Neural progenitor cell (in vitro differentiated cells): Measurements from ENCODE around the gene PDE6A. TPM values are rescaled to one million over a fixed set of nuclear protein-coding genes. Genes with fewer than 3 reads are reported as not detected.

Experiments used
- DNase-seq: peaks from one replicate; pipeline ENCODE4 v3.0.0-alpha.2; 2016; ENCODE audit warnings: low spot score
- H2AFZ ChIP-seq: fragments of 200-600 bp; sonication (generic); replicated peaks from 2 replicates; pipeline ENCODE4 v1.6.1; 2016; ENCODE audit warnings: antibody characterized with exemption
- H3F3A ChIP-seq: fragments of 200-600 bp; sonication (generic); 2 replicates; pipeline ENCODE4 v1.6.1; 2016; ENCODE audit warnings: antibody characterized with exemption, low read depth
- H3K27ac ChIP-seq: fragments of 200-600 bp; sonication (generic); 2 replicates; pipeline ENCODE4 v1.5.1; 2016; ENCODE audit warnings: mild to moderate bottlenecking
- H3K27me3 ChIP-seq: fragments of 200-600 bp; sonication (generic); 2 replicates; pipeline ENCODE4 v1.6.1; 2016; ENCODE audit warnings: mild to moderate bottlenecking, moderate library complexity
- H3K36me3 ChIP-seq: fragments of 200-600 bp; sonication (generic); 2 replicates; pipeline ENCODE4 v1.5.1; 2016
- H3K4me1 ChIP-seq: fragments of 200-600 bp; sonication (generic); 2 replicates; pipeline ENCODE4 v1.6.1; 2016; ENCODE audit warnings: mixed run types
- H3K4me2 ChIP-seq: fragments of 200-600 bp; sonication (generic); 2 replicates; pipeline ENCODE4 v1.6.1; 2016
- H3K4me3 ChIP-seq: fragments of 200-600 bp; sonication (generic); 2 replicates; pipeline ENCODE4 v1.5.1; 2016
- H3K79me2 ChIP-seq: fragments of 200-600 bp; sonication (generic); 2 replicates; pipeline ENCODE4 v1.6.1; 2016; ENCODE audit warnings: low read depth
- H3K9ac ChIP-seq: fragments of 200-600 bp; sonication (generic); 2 replicates; pipeline ENCODE4 v1.6.1; 2016
- H3K9me3 ChIP-seq: fragments of 200-600 bp; sonication (generic); 2 replicates; pipeline ENCODE4 v1.5.1; 2016; ENCODE audit warnings: low read depth
- H4K20me1 ChIP-seq: fragments of 200-600 bp; sonication (generic); 2 replicates; pipeline ENCODE4 v1.6.1; 2016; ENCODE audit warnings: low read depth
- H3K27ac Mint-ChIP-seq: 3 replicates; pipeline ENCODE4 v1.8.0; 2021; ENCODE audit warnings: mixed read lengths
- H3K27me3 Mint-ChIP-seq: 2 replicates; pipeline ENCODE4 v1.8.0; 2022; ENCODE audit warnings: low read depth, mild to moderate bottlenecking, inconsistent platforms, moderate library complexity, mixed read lengths; ENCODE audit not compliant: insufficient read depth
- H3K36me3 Mint-ChIP-seq: 3 replicates; pipeline ENCODE4 v1.8.0; 2021; ENCODE audit warnings: mixed read lengths
- H3K4me1 Mint-ChIP-seq: 3 replicates; pipeline ENCODE4 v1.8.0; 2021; ENCODE audit warnings: mixed read lengths
- H3K4me3 Mint-ChIP-seq: 3 replicates; pipeline ENCODE4 v1.8.0; 2021; ENCODE audit warnings: mild to moderate bottlenecking, moderate library complexity, mixed read lengths
- H3K9me3 Mint-ChIP-seq: 3 replicates; pipeline ENCODE4 v1.8.0; 2020; ENCODE audit warnings: mixed read lengths
- CTCF ChIP-seq: fragments of 200-600 bp; sonication (generic); IDR thresholded peaks from 2 replicates; pipeline ENCODE4 v1.5.1; 2017; ENCODE audit warnings: antibody characterized with exemption, mild to moderate bottlenecking
- EZH2 ChIP-seq: fragments of 200-600 bp; sonication (generic); IDR thresholded peaks from 2 replicates; pipeline ENCODE4 v1.6.1; 2017; ENCODE audit warnings: antibody characterized with exemption, mild to moderate bottlenecking, moderate library complexity
- EZH2phosphoT487 ChIP-seq: fragments of 200-600 bp; sonication (generic); IDR thresholded peaks from 2 replicates; pipeline ENCODE4 v1.6.1; 2017; ENCODE audit warnings: antibody characterized with exemption
- total RNA-seq: library from RNA; depleted of rRNA; stranded (reverse); fragments of >200 nt; gene quantifications from 2 replicates; pipeline ENCODE4 v1.2.3, GENCODE V29; 2015; ENCODE audit warnings: low replicate concordance

Gene PDE6A
- total RNA-seq, 1 donor from 2014 or later, result not detected

- Histone ChIP-seq H3K9me3 (no peaks in the 10 kb centered on the region), H4K20me1 (no peaks in the 10 kb centered on the region), H3K27ac (no peak overlapping the region), H3K4me3 (no peak overlapping the region), H3K27me3 (no peaks in the 10 kb centered on the region), H3K79me2 (no peaks in the 10 kb centered on the region), H3K4me1 (no peaks in the 10 kb centered on the region), H2AFZ (no peak overlapping the region), H3F3A (no peaks in the 10 kb centered on the region), H3K36me3 (no peaks in the 10 kb centered on the region), H3K9ac (no peak overlapping the region), H3K4me2 (no peak overlapping the region)
- no peaks in the 10 kb centered on the region for H3K27me3 Mint-ChIP-seq
- no peaks in the 10 kb centered on the region for H3K9me3 Mint-ChIP-seq
- no peaks in the 10 kb centered on the region for H3K36me3 Mint-ChIP-seq
- peaks cover 3% of the 10 kb centered on the region for H3K4me1 Mint-ChIP-seq
- TF ChIP-seq EZH2 (no peak), CTCF (no peak), EZH2phosphoT487 (no peak)
- H3K4me3 Mint-ChIP-seq, result no peak overlapping the region
- DNase-seq, result no peak
- no peak overlapping the region for H3K27ac Mint-ChIP-seq
These were observed 41.2 kb downstream of the PDE6A start for GRCh38 chr5:149903404-149903803.

DNA sequence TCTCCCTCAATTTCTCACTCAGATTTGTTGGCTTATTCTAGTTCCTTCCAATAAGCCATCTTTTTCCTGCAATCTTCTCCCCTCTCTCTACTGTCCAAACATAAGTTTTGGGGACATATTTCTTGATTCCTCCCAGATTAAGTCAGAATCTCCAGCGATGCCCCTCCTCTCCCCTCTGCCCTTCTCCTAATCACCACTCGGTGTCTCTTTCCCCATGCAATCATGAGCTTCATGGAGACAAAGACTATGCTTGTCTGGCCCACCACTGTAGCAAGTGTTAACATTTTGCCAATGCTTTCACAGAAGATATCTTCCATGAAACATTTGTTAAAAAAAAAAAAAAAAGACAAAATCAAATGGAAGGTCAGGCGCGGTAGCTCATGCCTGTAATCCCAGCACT, 42.4 kb downstream of the PDE6A start:
- Histone ChIP-seq H4K20me1 (no peaks in the 10 kb centered on the region), H3K27me3 (no peaks in the 10 kb centered on the region), H3K4me1 (no peaks in the 10 kb centered on the region), H3K4me3 (no peak overlapping the region), H3K36me3 (no peaks in the 10 kb centered on the region), H3K79me2 (no peaks in the 10 kb centered on the region), H3K4me2 (no peak overlapping the region), H3K27ac (no peak overlapping the region), H3K9ac (no peak overlapping the region), H2AFZ (peak overlapping the region; percentile 27), H3K9me3 (no peaks in the 10 kb centered on the region), H3F3A (no peaks in the 10 kb centered on the region)
- Mint-ChIP-seq H3K27me3 (no peaks in the 10 kb centered on the region), H3K9me3 (no peaks in the 10 kb centered on the region), H3K4me3 (no peak overlapping the region), H3K36me3 (no peaks in the 10 kb centered on the region), H3K4me1 (peaks cover 3% of the 10 kb centered on the region), H3K27ac (no peak overlapping the region)
- TF ChIP-seq EZH2phosphoT487 (no peak), EZH2 (no peak), CTCF (peak; percentile 29)
- DNase-seq, result no peak

GRCh38 chr5:149901511-149901910, 43.1 kb downstream of the PDE6A start:
- no peaks in the 10 kb centered on the region for H3K27me3 ChIP-seq
- no peaks in the 10 kb centered on the region for H3K79me2 ChIP-seq
- no peak overlapping the region for H3K4me3 ChIP-seq
- Mint-ChIP-seq H3K27ac (no peak overlapping the region), H3K4me3 (no peak overlapping the region), H3K27me3 (no peaks in the 10 kb centered on the region), H3K36me3 (no peaks in the 10 kb centered on the region), H3K9me3 (no peaks in the 10 kb centered on the region), H3K4me1 (peaks cover 3% of the 10 kb centered on the region)
- no peaks in the 10 kb centered on the region for H4K20me1 ChIP-seq
- no peak overlapping the region for H3K27ac ChIP-seq
- DNase-seq, result no peak
- TF ChIP-seq CTCF (no peak), EZH2phosphoT487 (no peak), EZH2 (no peak)
- H3K36me3 ChIP-seq, result no peaks in the 10 kb centered on the region
- no peaks in the 10 kb centered on the region for H3K9me3 ChIP-seq
- no peak overlapping the region for H3K4me2 ChIP-seq
- H3K4me1 ChIP-seq, result no peaks in the 10 kb centered on the region
- no peak overlapping the region for H3K9ac ChIP-seq
- H2AFZ ChIP-seq, result no peak overlapping the region
- no peaks in the 10 kb centered on the region for H3F3A ChIP-seq
